Glomerular visceral epithelial cell (primary cell): Measurements from ENCODE around the gene VPS13D.

Experiments used
- DNase-seq: peaks from one replicate; pipeline ENCODE4 v3.0.0-alpha.2; 2016; ENCODE audit errors: extremely low spot score

VPS13D gene

GRCh38 chr1:12428334-12428733 lies 198.5 kb downstream of the VPS13D start:
- no peak for DNase-seq

DNA sequence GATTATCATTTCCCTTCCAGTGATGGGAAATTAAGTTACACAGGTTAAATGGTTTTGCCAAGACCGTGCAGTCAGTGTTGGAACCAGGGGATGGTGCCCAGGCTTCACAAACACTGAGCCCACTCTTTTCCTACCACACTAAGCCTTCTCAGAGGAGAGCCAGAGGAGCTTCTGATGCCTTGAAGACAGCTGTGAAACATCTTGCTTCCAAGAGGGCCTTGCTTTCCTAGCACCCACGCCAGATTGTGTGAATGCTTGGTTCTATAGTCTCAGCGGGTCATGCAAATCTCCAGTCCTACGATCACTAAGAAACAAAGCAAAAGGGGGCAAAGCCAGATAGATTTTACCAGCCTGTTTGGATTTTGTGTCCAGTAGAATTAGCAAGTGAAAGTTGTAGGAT lies 200.7 kb downstream of the VPS13D start:
- DNase-seq, result no peak

DNA sequence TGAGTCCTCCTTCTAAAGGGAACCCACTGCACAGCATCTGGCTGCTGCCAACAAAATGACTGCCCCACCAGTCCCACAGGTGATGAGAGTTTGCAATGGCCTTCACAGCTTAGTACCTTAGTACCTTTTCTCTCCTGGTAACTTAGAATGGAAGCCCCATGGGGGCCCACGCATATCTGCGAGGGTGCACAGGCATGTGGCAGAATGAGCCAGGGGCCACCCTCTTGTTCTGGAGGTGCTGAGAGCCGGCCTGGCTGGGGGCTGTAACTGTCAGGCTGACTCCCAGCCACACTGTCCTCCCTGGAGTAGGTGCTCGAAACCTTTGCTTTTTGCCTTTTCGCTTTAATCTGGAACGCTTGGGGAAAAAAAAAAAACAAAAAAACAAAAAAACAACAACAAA lies 203.1 kb downstream of the VPS13D start:
- no peak for DNase-seq

GRCh38 chr1:12433323-12434053 lies 203.7 kb downstream of the VPS13D start:
- peak; percentile 22 for DNase-seq

DNA sequence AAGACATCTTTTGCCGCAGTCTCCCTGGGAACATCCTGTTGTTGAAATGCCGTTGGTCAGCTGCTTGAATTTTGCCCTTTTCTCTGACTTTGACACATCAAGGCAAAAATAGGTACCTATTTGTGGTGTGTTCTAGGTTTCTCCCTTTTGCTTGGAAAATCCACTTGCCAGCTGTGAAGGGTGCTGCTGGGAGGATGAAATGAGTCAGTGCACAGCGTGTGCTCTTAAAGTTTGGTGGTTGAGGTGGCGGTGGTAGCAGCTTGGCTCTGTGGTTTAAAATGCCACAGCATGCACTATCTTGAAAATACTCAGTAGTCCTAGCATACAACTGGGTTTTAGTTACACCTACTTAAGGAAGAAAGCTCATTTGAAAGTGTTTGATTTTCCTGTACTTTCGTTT lies 204.3 kb downstream of the VPS13D start:
- peak; percentile 83 for DNase-seq

DNA sequence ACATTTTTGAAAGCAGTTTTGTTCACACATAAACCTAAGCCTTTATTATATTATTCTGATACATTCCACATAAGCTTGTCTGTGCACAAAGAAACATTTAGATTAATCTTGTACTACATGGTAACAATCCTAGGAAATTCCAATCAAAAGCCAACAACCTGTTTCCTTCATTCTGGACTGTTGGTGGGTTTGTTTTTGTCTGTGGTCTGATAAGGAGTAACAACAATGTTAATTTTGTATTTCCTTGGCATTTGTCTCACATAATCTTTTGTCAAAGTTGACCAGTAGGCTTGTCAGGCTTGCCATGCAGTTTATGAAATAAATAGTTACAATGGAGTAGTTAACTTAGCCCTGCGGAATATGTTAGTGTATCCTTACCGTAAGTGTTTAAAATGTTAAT lies 204.9 kb downstream of the VPS13D start:
- DNase-seq, result no peak

DNA sequence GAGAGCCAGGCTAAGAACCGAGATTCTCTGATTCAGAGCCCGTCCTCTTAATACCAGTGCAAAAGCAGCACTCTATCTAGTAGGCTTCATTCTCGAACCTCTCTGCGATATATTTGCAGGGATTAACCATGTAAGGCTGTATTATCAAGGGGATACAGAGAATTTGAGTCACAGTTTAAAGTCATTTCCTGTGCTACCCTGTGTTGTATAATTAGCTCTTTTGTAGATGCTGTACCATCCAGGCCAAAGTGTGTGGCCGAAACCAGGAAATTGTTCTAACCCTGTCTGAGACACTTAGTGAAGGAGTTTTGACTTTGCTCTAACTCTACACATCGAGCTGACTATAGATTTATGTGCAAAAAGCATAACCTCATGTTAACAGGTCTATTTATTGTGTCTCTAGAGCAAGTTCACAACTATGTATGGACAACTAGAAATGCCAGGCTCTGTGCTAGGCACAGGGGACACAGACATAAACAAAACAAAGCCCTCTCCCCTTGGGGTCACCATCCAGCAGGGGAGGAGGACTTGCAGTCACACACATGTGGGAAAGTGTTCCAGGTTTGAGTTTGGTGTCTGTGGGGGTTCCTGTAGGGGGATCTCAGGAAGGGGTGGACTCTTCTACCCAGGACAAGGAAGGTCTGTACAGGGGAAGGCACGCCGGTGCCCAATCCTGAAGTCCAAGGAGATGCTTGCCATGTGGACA lies 206.0 kb downstream of the VPS13D start:
- DNase-seq, result no peak

DNA sequence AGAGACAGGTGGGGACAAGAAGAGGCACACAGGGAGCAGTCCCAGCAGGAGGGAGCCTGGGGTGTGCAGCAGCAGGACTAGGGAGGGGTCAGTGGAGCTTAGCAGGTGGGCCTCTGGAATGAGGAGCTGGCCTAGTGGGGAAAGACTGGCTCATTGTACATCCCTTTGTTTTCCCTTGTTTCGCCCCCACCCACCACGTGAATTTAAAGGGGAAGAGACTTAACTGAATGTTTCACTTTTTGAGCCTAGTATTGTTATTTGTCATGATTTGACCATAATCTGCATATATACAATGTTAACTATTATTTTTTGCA lies 206.5 kb downstream of the VPS13D start:
- no peak for DNase-seq

DNA sequence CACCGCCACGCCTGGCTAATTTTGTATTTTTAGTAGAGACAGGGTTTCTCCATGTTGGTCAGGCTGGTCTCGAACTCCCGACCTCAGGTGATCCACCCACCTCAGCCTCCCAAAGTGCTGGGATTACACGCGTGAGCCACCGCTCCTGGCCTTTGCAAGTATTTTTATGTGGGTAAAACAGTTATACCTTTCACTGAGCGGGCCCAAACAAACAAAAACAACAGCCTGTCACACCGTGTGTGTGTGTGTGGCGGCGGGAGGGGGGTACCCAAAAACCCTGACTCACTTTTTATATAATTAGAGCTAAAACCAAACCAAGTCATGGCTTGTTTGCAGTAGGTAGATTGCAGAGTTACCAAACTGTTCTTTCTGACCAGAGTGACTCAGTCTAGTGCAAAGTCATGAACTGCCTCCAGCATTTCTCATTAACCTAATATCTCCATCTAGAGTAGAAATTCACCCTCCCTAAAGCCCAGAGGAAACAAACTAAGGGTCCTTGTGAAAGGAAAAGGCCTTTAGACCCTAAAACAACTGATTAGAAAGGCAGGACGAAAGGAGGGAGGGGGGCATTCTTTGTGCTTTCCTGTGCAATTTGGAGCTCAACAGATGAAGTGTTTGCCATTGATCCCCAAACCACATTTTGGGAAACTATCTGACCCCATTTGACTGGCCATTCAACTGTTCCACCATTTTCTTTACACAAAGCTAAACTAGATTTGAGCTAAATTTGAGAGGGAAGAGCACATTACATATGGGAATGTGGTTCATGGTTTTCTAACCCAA lies 207.2 kb downstream of the VPS13D start:
- DNase-seq, result peak; percentile 33

GRCh38 chr1:12437629-12438028 lies 207.8 kb downstream of the VPS13D start:
- no peak for DNase-seq

DNA sequence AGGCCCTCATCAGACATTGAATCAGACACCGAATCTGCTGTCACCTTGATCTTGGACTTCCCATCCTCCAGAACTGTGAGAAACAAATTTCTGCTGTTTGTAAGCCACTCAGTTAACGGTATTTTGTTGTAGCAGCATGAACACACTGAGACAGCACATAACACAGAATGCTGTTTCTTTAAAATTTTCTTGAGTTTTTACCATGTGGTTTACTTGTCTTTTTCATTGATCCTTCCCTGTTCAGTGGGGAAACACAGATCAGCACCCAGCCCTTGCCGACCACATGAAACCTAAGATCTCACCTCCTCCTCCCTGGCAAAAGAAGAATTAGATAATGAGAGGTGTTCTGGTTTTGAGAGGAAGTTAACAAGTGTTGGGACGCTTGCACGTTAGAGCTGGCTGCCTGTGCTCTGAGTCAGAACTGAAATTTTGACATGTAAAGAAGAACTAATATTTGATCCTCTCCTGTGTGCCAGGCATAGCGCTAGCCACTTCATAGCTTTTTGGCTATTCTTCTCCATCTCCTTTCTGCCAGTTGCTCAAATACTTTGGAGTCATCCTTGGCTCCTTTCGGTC lies 208.6 kb downstream of the VPS13D start:
- DNase-seq, result no peak

GRCh38 chr1:12439073-12439472 lies 209.2 kb downstream of the VPS13D start:
- DNase-seq, result no peak

- DNase-seq, result no peak
These were observed 211.7 kb downstream of the VPS13D start for GRCh38 chr1:12441414-12442105.

DNA sequence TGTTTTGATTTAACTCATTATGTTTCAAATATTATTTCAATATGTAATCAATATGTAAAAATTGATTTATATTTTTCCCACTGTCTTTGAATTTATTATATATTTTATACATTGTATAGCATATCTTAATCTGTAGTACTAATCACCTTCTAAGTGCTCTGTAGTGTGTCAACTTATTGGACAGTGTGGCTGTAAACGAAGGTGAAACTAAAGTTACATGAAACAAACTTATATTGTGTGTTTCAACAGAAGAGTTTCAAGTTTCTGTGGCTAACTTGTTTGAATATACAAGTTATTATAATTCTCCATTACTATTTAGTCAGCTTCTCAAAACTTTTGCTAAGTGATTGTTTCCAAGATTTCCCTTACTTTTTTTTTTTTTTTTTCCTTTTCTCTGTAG lies 212.4 kb downstream of the VPS13D start:
- no peak for DNase-seq

DNA sequence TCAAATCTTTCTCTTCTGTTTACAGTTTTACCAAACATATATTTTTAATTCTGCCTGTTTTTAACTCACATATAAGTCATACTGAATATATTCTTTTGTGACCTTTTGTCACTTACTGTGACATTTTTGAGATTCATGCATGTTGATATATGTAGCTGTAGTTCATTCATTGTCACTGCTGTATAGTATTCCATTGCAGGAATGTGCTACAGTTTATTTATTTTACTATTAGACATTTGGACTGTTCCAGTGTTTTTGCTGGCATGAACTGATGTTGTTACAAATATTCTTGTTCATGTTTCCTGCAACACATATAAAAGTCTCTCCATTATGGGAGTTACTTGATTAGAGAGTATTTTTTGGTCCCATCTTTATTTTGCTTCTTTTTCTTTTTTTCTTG lies 213.3 kb downstream of the VPS13D start:
- no peak for DNase-seq

DNA sequence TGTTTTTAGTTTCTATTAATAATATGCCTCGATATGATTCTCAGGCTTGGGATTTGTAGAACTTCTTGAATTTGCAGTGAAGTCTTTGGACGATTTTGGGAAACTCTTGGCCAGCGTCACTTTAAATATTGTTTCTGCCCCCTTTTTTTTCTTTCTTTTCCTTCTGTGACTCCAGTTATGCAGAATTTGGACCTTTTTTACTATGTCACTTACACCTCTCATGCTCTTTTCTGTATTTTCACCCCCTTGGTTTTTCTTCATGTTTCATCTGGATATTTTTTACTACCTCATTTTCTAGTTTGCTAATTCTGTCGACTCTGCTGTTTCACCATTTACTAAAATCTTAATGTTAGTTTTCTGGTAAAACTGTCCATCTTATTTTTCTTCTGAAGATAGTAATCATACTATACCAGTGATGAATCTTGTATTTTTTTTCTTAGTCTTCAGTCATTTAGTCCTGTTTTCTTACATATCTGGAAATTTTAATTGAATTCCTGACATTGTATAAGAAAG lies 214.6 kb downstream of the VPS13D start:
- DNase-seq, result no peak

DNA sequence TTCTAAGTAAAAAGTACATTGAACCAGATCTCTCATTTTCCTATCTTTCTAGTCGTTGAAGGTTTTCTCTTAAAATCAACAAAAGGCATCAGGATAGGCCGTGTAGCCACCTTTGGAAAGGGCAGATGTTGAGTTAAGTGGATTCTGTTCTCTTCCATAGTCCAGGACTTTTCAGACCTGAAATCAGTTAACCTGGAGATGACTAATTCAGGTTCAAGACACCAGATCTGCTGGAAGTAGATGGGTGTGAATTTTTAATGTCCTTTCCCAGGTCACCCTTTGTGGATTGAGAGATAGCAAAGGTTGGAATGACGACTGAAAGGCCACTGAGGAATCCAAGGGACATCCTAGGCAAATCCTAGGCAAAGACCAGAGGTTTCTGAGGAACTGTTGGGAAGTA lies 215.4 kb downstream of the VPS13D start:
- DNase-seq, result no peak

DNA sequence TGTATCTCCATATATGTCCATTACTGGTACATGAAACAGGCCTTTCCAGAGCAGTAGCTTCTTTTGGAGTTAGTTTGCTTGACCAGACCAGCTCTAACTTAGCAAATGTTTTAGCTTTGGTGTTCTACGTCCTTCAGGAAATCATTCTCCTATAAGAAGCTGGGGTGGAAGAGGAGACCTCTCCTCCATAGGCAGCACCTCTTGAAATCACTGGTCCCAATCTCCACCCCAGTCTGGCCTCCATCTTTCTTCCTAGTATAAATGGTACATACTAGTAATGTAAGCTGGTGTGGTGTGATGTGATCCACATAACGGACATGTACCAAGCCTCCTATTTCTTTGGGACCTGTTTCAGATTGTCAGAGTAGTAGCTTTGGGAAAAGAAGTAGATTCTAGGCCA lies 216.8 kb downstream of the VPS13D start:
- no peak for DNase-seq

GRCh38 chr1:12447307-12447706 lies 217.5 kb downstream of the VPS13D start:
- peak; percentile 72 for DNase-seq

- DNase-seq, result peak; percentile 81
These were observed 218.1 kb downstream of the VPS13D start for GRCh38 chr1:12447849-12448312.

GRCh38 chr1:12448746-12449177 lies 218.9 kb downstream of the VPS13D start:
- DNase-seq, result no peak
